DND-41 (cell line): ENCODE data around the gene CCDC3.

ENCODE experiments used
- ATAC-seq: fragments of 200-7000 bp; cut with Tn5 transposase; 3 replicates; pipeline ENCODE4 v1.9.1; 2021; ENCODE audit warnings: low read depth; ENCODE audit not compliant: insufficient read depth
- DNase-seq: peaks from one replicate; pipeline ENCODE4 v3.0.0-alpha.2; 2020
- H2AFZ ChIP-seq: 2 replicates; pipeline ENCODE4 v1.6.0; 2012; ENCODE audit warnings: low read depth, low read length
- H3K27ac ChIP-seq: 2 replicates; pipeline ENCODE4 v1.5.1; 2012; ENCODE audit warnings: low read length, inconsistent platforms
- H3K27me3 ChIP-seq: fragments of 200-600 bp; sonication (generic); 2 replicates; pipeline ENCODE4 v1.6.0; 2012; ENCODE audit warnings: low read length, mild to moderate bottlenecking, inconsistent platforms; ENCODE audit not compliant: insufficient read depth, poor library complexity
- H3K36me3 ChIP-seq: 2 replicates; pipeline ENCODE4 v1.5.1; 2012; ENCODE audit warnings: low read length, inconsistent platforms; ENCODE audit not compliant: insufficient read depth
- H3K4me1 ChIP-seq: 2 replicates; pipeline ENCODE4 v1.5.1; 2012; ENCODE audit warnings: mild to moderate bottlenecking, low read length; ENCODE audit not compliant: insufficient read depth
- H3K4me2 ChIP-seq: 2 replicates; pipeline ENCODE4 v1.6.0; 2012; ENCODE audit warnings: mild to moderate bottlenecking, moderate library complexity, low read length, inconsistent platforms; ENCODE audit not compliant: insufficient read depth
- H3K4me3 ChIP-seq, 2 experiments: fragments of 200-600 bp in 1 of 2; shearing (Covaris generic) in 1 of 2; 2 replicates each; pipeline ENCODE4 v1.5.1; 2012 to 2016; ENCODE audit warnings: inconsistent platforms in 2 of 2, low read length in 2 of 2, mild to moderate bottlenecking in 2 of 2, low read depth in 1 of 2, moderate library complexity in 1 of 2
- H3K79me2 ChIP-seq: 2 replicates; pipeline ENCODE4 v1.6.0; 2012; ENCODE audit warnings: low read length, inconsistent platforms; ENCODE audit not compliant: insufficient read depth
- H3K9ac ChIP-seq: 2 replicates; pipeline ENCODE4 v1.6.0; 2012; ENCODE audit warnings: low read depth, mild to moderate bottlenecking, inconsistent platforms, low read length, moderate library complexity
- H3K9me3 ChIP-seq: 2 replicates; pipeline ENCODE4 v1.5.1; 2012; ENCODE audit warnings: low read length, moderate library complexity, mild to moderate bottlenecking, inconsistent platforms; ENCODE audit not compliant: insufficient read depth, severe bottlenecking
- H4K20me1 ChIP-seq: 2 replicates; pipeline ENCODE4 v1.6.0; 2012; ENCODE audit warnings: low read length; ENCODE audit not compliant: insufficient read depth
- EZH2 ChIP-seq: IDR thresholded peaks from 3 replicates; pipeline ENCODE4 v1.6.1; 2012; ENCODE audit warnings: borderline replicate concordance, low read depth, mild to moderate bottlenecking, moderate library complexity, low read length, inconsistent platforms; ENCODE audit not compliant: severe bottlenecking
- TF ChIP-seq, protein P1 (sequence below): IDR thresholded peaks from 2 replicates; pipeline ENCODE4 v1.5.1; 2012; ENCODE audit warnings: borderline replicate concordance, low read length, moderate library complexity, mild to moderate bottlenecking; ENCODE audit not compliant: poor library complexity, severe bottlenecking; ENCODE audit errors: extremely low read depth

CCDC3 gene

DNA sequence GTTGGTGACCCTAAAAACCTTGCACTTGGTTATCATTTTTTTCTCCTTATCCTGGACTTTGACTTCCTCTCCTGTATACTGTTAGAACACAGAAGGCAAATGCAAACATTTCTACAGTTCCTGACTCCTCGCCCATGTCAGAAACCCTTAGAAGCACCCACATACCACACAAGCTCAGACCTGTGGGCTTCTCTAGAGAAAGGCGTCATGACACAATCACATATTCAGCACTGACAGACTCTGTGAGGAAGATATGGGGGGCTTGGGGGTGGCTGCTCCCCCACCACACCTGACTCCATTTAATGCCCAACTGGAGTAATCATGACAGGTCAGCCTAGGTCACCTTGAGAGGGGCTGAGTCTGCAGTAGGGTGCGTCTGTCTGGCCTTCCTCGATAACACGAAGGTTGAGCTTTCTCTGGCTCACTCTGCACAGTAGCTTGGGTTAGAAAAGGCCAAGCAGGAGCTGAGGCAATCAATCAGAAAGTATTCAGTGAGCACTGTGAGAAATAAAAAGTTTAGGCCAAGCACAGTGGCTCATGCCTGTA lies 50.9 kb downstream of the CCDC3 start:
- Histone ChIP-seq H3K36me3 (no peaks in the 10 kb centered on the region), H3K4me2 (no peak overlapping the region), H2AFZ (no peak overlapping the region), H3K79me2 (no peaks in the 10 kb centered on the region), H3K9me3 (peaks cover 11% of the 10 kb centered on the region), H3K4me3 (no peak overlapping the region), H3K4me1 (no peaks in the 10 kb centered on the region), H4K20me1 (no peaks in the 10 kb centered on the region), H3K9ac (no peak overlapping the region), H3K27ac (no peak overlapping the region), H3K27me3 (no peaks in the 10 kb centered on the region)
- DNase-seq = no peak
- TF ChIP-seq EZH2 = no peak
- TF ChIP-seq, protein P1, sequence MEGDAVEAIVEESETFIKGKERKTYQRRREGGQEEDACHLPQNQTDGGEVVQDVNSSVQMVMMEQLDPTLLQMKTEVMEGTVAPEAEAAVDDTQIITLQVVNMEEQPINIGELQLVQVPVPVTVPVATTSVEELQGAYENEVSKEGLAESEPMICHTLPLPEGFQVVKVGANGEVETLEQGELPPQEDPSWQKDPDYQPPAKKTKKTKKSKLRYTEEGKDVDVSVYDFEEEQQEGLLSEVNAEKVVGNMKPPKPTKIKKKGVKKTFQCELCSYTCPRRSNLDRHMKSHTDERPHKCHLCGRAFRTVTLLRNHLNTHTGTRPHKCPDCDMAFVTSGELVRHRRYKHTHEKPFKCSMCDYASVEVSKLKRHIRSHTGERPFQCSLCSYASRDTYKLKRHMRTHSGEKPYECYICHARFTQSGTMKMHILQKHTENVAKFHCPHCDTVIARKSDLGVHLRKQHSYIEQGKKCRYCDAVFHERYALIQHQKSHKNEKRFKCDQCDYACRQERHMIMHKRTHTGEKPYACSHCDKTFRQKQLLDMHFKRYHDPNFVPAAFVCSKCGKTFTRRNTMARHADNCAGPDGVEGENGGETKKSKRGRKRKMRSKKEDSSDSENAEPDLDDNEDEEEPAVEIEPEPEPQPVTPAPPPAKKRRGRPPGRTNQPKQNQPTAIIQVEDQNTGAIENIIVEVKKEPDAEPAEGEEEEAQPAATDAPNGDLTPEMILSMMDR = no peak
- no peak for ATAC-seq

DNA sequence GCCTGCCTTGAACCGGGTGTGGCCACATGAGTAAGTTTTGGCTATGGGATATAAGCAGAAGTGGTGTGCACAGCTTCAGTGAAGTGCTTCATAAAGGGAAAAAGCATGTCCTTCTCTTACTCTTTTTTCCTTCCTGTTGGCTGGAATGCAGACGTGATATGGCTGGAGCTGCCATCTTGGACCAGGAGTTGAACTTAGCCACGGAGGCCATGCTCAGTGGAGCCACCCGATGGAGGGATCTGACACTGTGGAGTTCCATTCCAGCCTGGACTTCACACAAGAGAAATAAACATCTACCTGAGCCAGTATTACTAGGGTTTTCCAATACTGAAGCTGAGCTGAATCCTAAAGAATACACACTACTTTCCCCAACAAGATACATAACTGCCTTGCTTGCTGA lies 52.3 kb downstream of the CCDC3 start:
- Histone ChIP-seq H3K36me3 (no peaks in the 10 kb centered on the region), H4K20me1 (no peaks in the 10 kb centered on the region), H3K27me3 (no peaks in the 10 kb centered on the region), H3K79me2 (no peaks in the 10 kb centered on the region), H2AFZ (no peak overlapping the region), H3K4me2 (no peak overlapping the region), H3K27ac (no peak overlapping the region), H3K9ac (no peak overlapping the region), H3K4me1 (no peaks in the 10 kb centered on the region), H3K9me3 (peaks cover 11% of the 10 kb centered on the region), H3K4me3 (no peak overlapping the region)
- no peak for ATAC-seq
- no peak for TF ChIP-seq EZH2
- TF ChIP-seq, protein P1 = peak; percentile 7
- no peak for DNase-seq

DNA sequence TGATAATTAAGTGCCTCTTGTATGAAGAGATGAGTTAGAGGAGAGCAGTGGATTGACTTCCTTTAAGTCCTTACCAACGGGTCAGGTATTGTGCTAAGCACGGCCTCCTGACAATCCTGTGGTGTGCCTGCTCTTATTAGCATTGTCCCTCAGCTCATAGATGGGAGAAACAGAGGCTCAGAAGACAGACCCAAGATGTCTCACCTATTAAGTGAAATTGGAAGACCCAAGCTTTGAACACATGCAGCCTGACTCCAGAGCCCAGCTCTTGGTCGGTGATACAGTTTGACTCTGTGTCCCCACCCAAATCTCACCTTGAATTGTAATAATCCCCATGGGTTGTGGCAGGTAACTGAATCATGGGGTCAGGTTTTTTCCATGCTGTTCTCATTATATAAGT lies 53.8 kb downstream of the CCDC3 start:
- Histone ChIP-seq H3K4me1 (no peaks in the 10 kb centered on the region), H3K36me3 (no peaks in the 10 kb centered on the region), H3K79me2 (no peaks in the 10 kb centered on the region), H3K27ac (no peak overlapping the region), H3K9ac (no peak overlapping the region), H3K9me3 (peaks cover 3% of the 10 kb centered on the region), H3K27me3 (no peaks in the 10 kb centered on the region), H3K4me3 (no peak overlapping the region), H4K20me1 (no peaks in the 10 kb centered on the region), H2AFZ (no peak overlapping the region), H3K4me2 (no peak overlapping the region)
- DNase-seq = no peak
- no peak for ATAC-seq
- TF ChIP-seq, protein P1 = no peak
- no peak for TF ChIP-seq EZH2

DNA sequence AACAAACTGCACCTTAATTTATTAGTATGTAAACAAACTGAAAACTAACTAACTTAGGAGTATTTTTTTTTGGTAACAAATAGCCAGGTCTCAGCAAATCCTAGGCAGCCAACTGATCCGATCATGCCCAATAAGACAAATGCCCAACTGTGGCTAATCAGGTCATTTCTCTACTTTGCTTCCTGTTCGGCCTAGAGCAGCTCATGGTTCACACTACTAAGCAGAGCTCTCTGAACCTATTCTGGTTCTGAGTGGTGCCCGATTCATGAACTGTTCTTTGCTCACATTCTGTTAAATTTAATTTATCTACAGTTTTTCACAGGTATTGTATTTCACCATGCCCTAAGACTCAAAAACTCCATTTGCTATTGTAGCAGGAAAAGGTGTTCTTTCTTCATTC lies 55.1 kb downstream of the CCDC3 start:
- no peaks in the 10 kb centered on the region for H3K4me1 ChIP-seq
- TF ChIP-seq, protein P1 = no peak
- no peak for TF ChIP-seq EZH2
- no peaks in the 10 kb centered on the region for H3K79me2 ChIP-seq

More for the DNA sequence above, 55.1 kb downstream of the CCDC3 start:
- Histone ChIP-seq H3K4me2 (no peak overlapping the region), H3K27me3 (no peaks in the 10 kb centered on the region), H3K9me3 (no peaks in the 10 kb centered on the region), H3K4me3 (no peak overlapping the region), H3K27ac (no peak overlapping the region), H3K9ac (no peak overlapping the region), H3K36me3 (no peaks in the 10 kb centered on the region), H2AFZ (no peak overlapping the region), H4K20me1 (no peaks in the 10 kb centered on the region)
- ATAC-seq = no peak
- no peak for DNase-seq
